Kidney (tissue), 14 donors: ENCODE measurements around the gene PPDPF. TPM values are rescaled to one million over a fixed set of nuclear protein-coding genes. Genes with fewer than 3 reads are reported as not detected.

Experiments
- DNase-seq, 5 donors: peaks; one replicate each; pipeline ENCODE4 v3.0.0-alpha.2; 2013 to 2020
- FAIRE-seq: peaks from 2 replicates; lab custom pipeline; 2012; peaks lifted over from hg19 to GRCh38; lab: Jason Lieb, UNC
- H3K27ac ChIP-seq, 2 donors: one replicate each; pipeline ENCODE4 v1.7.0; 2013; ENCODE audit warnings: low read depth in 2 of 2, low read length in 2 of 2, inconsistent platforms in 1 of 2
- H3K27me3 ChIP-seq: one replicate; pipeline ENCODE4 v1.7.1; 2013; ENCODE audit warnings: low read length, inconsistent platforms; ENCODE audit not compliant: control insufficient read depth, insufficient read depth
- H3K36me3 ChIP-seq, 3 donors: one replicate each; pipeline versions ENCODE4 v1.7.0 to v1.7.1; 2013; ENCODE audit warnings: low read length in 3 of 3, control low read depth in 1 of 3, inconsistent platforms in 1 of 3; ENCODE audit not compliant: insufficient read depth in 3 of 3, control insufficient read depth in 2 of 3
- H3K4me1 ChIP-seq, 3 donors: one replicate each; pipeline versions ENCODE4 v1.7.0 to v1.7.1; 2013; ENCODE audit warnings: low read length in 3 of 3, inconsistent platforms in 1 of 3, low read depth in 1 of 3; ENCODE audit not compliant: control insufficient read depth in 2 of 3, insufficient read depth in 2 of 3
- H3K4me3 ChIP-seq, 3 donors: one replicate each; pipeline versions ENCODE4 v1.7.0 to v1.8.1; 2013; ENCODE audit warnings: low read length in 3 of 3, control low read depth in 1 of 3, inconsistent platforms in 1 of 3
- H3K9ac ChIP-seq, 3 donors: one replicate each; pipeline versions ENCODE4 v1.7.0 to v1.7.1; 2013; ENCODE audit warnings: low read length in 3 of 3, control low read depth in 1 of 3, inconsistent platforms in 1 of 3
- H3K9me3 ChIP-seq, 3 donors: one replicate each; pipeline versions ENCODE4 v1.7.0 to v1.7.1; 2013; ENCODE audit warnings: low read length in 3 of 3, control low read depth in 1 of 3, inconsistent platforms in 1 of 3; ENCODE audit not compliant: control insufficient read depth in 2 of 3, insufficient read depth in 1 of 3
- intact Hi-C: fragments of 100-400 bp; cut with DNase I; formaldehyde crosslinking; loops from one replicate; pipeline ENCODE4 v1.11.1; 2022
- polyA plus RNA-seq: library from polyadenylated mRNA; stranded (reverse); fragments of 350-450 nt; fragmentation: Illumina TruSeq; extraction: RNeasy Lipid Tissue Mini Kit (QIAGEN cat#74804); gene quantifications from one replicate; pipeline ENCODE4 v1.2.3, GENCODE V29; 2014; ENCODE audit warnings: low read depth, low replicate concordance; ENCODE audit not compliant: insufficient read depth
- total RNA-seq: library from RNA; stranded (reverse); fragmentation: NEBNext Ultra II Directional; extraction: Animal tissue kit (Norgen Biotek cat#: 25700); gene quantifications from one replicate; pipeline ENCODE4 v1.2.1, GENCODE V29; 2021
- TF ChIP-seq, protein P1 (sequence below): IDR thresholded peaks from 3 replicates; pipeline ENCODE4 v1.5.1; 2012; ENCODE audit warnings: mild to moderate bottlenecking, moderate library complexity, borderline replicate concordance; ENCODE audit not compliant: insufficient read depth; ENCODE audit errors: extremely low read depth
- donor health status: control.
- donor health status: control.
- donor health status: control.
- donor health status: control.
- donor health status: control.
- donor health status: DM: yes; HTN: yes; CAD: no.
- donor health status: Normal renal cell carcinoma (clear cell type).

The PPDPF gene
- total and polyA plus RNA-seq, 2 donors from 2014 or later, result 578 to 961 TPM

DNA sequence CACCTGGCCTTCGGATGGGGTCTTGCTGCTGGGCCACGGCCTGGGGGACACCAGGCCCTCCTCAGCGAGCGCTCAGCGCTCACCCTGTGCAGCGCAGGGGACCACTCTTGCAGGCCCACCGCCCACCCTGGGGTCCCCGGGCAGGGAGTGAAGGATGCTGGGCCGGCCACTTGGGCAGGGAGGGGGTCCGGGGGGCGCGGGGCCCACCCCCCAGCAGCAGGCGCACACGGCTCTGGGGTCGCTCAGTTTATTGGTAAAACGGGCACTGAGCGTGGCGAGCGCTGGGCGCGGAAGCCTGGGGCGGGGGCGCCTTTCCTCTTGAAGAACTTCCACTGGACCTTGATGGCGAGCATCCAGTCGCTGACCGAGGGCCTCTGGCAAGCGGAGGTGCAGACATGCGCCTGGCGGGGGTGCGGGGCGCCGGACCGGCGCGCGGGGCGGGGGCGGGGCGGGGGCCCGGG lies 32.8 kb upstream of the PPDPF start:
- FAIRE-seq (no peak), DNase-seq (peak in 1 of 5 donors; percentile 67)
- intact Hi-C loops, result no loop called here
- H3K9ac ChIP-seq, result no peak overlapping the region
- H3K4me3 ChIP-seq, result no peak overlapping the region
- H3K27me3 ChIP-seq, result peaks cover 2% of the 10 kb centered on the region
- peaks cover 0 to 4% (median 0%) of the 10 kb centered on the region in 3 donors for H3K4me1 ChIP-seq
- H3K9me3 ChIP-seq, result no peaks in the 10 kb centered on the region
- H3K27ac ChIP-seq, result no peak overlapping the region
- H3K36me3 ChIP-seq, result no peaks in the 10 kb centered on the region
- TF ChIP-seq, protein P1, sequence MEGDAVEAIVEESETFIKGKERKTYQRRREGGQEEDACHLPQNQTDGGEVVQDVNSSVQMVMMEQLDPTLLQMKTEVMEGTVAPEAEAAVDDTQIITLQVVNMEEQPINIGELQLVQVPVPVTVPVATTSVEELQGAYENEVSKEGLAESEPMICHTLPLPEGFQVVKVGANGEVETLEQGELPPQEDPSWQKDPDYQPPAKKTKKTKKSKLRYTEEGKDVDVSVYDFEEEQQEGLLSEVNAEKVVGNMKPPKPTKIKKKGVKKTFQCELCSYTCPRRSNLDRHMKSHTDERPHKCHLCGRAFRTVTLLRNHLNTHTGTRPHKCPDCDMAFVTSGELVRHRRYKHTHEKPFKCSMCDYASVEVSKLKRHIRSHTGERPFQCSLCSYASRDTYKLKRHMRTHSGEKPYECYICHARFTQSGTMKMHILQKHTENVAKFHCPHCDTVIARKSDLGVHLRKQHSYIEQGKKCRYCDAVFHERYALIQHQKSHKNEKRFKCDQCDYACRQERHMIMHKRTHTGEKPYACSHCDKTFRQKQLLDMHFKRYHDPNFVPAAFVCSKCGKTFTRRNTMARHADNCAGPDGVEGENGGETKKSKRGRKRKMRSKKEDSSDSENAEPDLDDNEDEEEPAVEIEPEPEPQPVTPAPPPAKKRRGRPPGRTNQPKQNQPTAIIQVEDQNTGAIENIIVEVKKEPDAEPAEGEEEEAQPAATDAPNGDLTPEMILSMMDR, result no peak

DNA sequence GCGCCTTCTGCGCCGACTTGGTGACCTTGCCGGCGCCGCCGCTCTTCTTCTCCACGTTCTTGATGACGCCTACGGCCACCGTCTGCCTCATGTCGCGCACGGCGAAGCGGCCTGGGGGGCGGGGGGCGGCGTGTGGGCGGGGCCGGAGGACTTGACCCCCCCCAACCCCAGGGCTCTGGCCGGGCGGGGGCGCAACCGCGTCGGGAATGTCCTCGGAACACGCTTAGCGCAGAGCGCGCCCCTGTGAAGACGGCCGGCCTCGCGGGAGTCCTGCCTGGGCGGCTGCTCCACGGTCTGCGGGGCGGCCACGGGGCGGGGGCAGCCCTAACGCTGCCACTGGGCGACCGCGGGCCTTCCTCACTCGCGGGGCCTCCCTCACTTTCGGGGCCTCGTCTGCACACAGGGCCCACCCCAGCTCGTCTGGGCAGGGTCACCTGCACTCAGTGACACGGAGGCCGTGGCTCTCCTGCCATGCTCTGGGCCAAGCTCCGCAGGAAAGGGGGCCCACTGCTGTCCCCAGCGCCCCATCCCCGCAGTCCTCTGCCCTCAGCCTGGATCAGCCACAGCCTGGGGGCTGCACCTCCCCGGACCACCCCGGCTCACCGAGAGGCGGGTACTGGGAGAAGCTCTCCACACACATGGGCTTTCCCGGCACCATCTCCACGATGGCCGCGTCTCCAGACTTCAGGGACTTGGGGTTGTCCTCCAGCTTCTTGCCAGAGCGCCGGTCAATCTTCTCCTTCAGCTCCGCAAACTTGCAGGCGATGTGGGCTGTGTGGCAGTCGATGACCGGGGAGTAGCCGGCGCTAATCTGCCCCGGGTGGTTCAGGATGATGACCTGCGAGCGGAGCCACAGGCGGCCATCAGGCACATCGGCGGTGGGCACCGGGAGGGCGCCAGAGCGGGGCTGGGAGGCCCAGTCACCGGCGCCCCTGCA lies 32.0 kb upstream of the PPDPF start:
- Histone ChIP-seq H3K9me3 (no peaks in the 10 kb centered on the region), H3K27ac (no peak overlapping the region), H3K9ac (no peak overlapping the region), H3K36me3 (no peaks in the 10 kb centered on the region), H3K4me1 (no peaks in the 10 kb centered on the region), H3K4me3 (no peak overlapping the region), H3K27me3 (peaks cover 2% of the 10 kb centered on the region)
- FAIRE-seq (no peak), DNase-seq (peak in 1 of 5 donors; percentile 71)
- intact Hi-C loops, result no loop called here
- TF ChIP-seq, protein P1, result no peak

DNA sequence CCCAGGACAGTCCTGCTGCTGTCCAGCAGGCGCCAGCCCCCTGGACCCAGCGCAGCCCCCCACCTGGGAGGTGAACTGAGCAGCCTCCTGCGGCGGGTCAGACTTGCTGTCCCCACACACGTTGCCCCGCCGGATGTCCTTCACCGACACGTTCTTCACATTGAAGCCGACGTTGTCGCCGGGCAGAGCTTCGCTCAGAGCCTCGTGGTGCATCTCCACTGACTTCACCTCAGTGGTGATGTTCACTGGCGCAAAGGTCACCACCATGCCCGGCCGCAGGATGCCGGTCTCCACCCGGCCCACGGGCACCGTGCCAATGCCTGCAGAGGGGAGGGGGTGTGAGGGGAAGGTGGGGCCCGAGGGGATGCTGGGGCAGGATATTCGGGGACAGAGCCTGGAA lies 30.1 kb upstream of the PPDPF start:
- intact Hi-C loops, result no loop called here
- no peaks in the 10 kb centered on the region for H3K4me1 ChIP-seq
- DNase-seq, result peak in 1 of 5 donors; percentile 70
- peaks cover 2% of the 10 kb centered on the region for H3K27me3 ChIP-seq
- no peak overlapping the region for H3K27ac ChIP-seq
- TF ChIP-seq, protein P1, result no peak
- no peak overlapping the region for H3K4me3 ChIP-seq
- FAIRE-seq, result no peak
- H3K9me3 ChIP-seq, result no peaks in the 10 kb centered on the region
- no peaks in the 10 kb centered on the region for H3K36me3 ChIP-seq
- H3K9ac ChIP-seq, result no peak overlapping the region
